ENCODE results near the gene ERCC6L2. TPM values are rescaled to one million over a fixed set of nuclear protein-coding genes. Genes with fewer than 3 reads are reported as not detected.

Gene ERCC6L2
- total RNA-seq, 1 donor, result 102 TPM

- TF ChIP-seq CTCF (IDR thresholded peaks at IDR 0.05; ENCODE audit: insufficient read depth, low read depth, low read length), result no peak
- no peak overlapping the region for H3K4me3 ChIP-seq (ENCODE audit: low read depth, low read length)
- DNase-seq (ENCODE audit: low read depth), result no peak
These were observed 104.0 kb downstream of the ERCC6L2 start for GRCh38 chr9:95979446-95979845.

GRCh38 chr9:95980262-95981125 is 105.0 kb downstream of the ERCC6L2 start:
- no peak for TF ChIP-seq CTCF (IDR thresholded peaks at IDR 0.05; ENCODE audit: insufficient read depth, low read depth, low read length)

GRCh38 chr9:95981761-95982390 is 106.4 kb downstream of the ERCC6L2 start:
- no peak overlapping the region for H3K4me3 ChIP-seq (ENCODE audit: low read depth, low read length)
- TF ChIP-seq CTCF (IDR thresholded peaks at IDR 0.05; ENCODE audit: insufficient read depth, low read depth, low read length), result no peak
- no peak for DNase-seq (ENCODE audit: low read depth)

More at GRCh38 chr9:95980262-95981125, 105.0 kb downstream of the ERCC6L2 start:
- peak; percentile 16 for DNase-seq (ENCODE audit: low read depth)
- no peak overlapping the region for H3K4me3 ChIP-seq (ENCODE audit: low read depth, low read length)

GRCh38 chr9:95985440-95986055 is 110.1 kb downstream of the ERCC6L2 start:
- TF ChIP-seq CTCF (IDR thresholded peaks at IDR 0.05; ENCODE audit: insufficient read depth, low read depth, low read length), result no peak
- no peak overlapping the region for H3K4me3 ChIP-seq (ENCODE audit: low read depth, low read length)
- no peak for DNase-seq (ENCODE audit: low read depth)

- TF ChIP-seq CTCF (IDR thresholded peaks at IDR 0.05; ENCODE audit: insufficient read depth, low read depth, low read length), result no peak
- no peak overlapping the region for H3K4me3 ChIP-seq (ENCODE audit: low read depth, low read length)
- DNase-seq (ENCODE audit: low read depth), result peak; percentile 21
These were observed 113.8 kb downstream of the ERCC6L2 start for GRCh38 chr9:95989297-95989696.

GRCh38 chr9:95991326-95991725 is 115.8 kb downstream of the ERCC6L2 start:
- no peak for TF ChIP-seq CTCF (IDR thresholded peaks at IDR 0.05; ENCODE audit: insufficient read depth, low read depth, low read length)
- DNase-seq (ENCODE audit: low read depth), result no peak
- H3K4me3 ChIP-seq (ENCODE audit: low read depth, low read length), result no peak overlapping the region
